ENCODE results near the gene DNAH2. TPM values are rescaled to one million over a fixed set of nuclear protein-coding genes. Genes with fewer than 3 reads are reported as not detected.
A peak's percentile ranks its signal among the peaks of the same experiment; 100 is the strongest.

DNAH2 gene
- total and polyA plus RNA-seq, 9 of the 15 experiments (the other 6 are each of a cell fraction or from before 2014, with no cell fraction given) = 0.03 TPM; not detected in 8

GRCh38 chr17:7842380-7843256 lies 125.1 kb downstream of the DNAH2 start (continued):
- TF ChIP-seq MAFK (IDR thresholded peaks at IDR 0.05; ENCODE audit: low read length) (peak; percentile 62; the same call in 1 of the 2 replicates), HES1 (IDR thresholded peaks at IDR 0.05; ENCODE audit: low read depth) (no peak), NR2C2 (CRISPR knock-in tag; IDR thresholded peaks at IDR 0.05) (no peak), NR2C2 (tag; IDR thresholded peaks at IDR 0.05) (no peak; the same call in 1 of the 2 replicates), GTF3C2 (IDR thresholded peaks at IDR 0.05; ENCODE audit: borderline replicate concordance, extremely low read depth, insufficient read length) (no peak), KLF16 (IDR thresholded peaks at IDR 0.05) (no peak), ELK3 (CRISPR knock-in tag; IDR thresholded peaks at IDR 0.05) (no peak), ZNF197 (CRISPR knock-in tag; IDR thresholded peaks at IDR 0.05; ENCODE audit: low read depth) (no peak), AFF1 (IDR thresholded peaks at IDR 0.05; ENCODE audit: low read depth in 1 of 2, partially characterized antibody in 2 of 2) (peak in 1 of 2 experiments; percentile 34), ZNF778 (CRISPR knock-in tag; IDR thresholded peaks at IDR 0.05) (no peak), ZBTB9 (CRISPR knock-in tag; IDR thresholded peaks at IDR 0.05) (no peak), ZNF561 (CRISPR knock-in tag; conservative IDR thresholded peaks at IDR 0.05) (no peak), NR3C1 (CRISPR knock-in tag; IDR thresholded peaks at IDR 0.05) (no peak), ATF1 (CRISPR knock-in tag; IDR thresholded peaks at IDR 0.05) (no peak), ATF1 (tag; IDR thresholded peaks at IDR 0.05) (no peak), CCAR2 (IDR thresholded peaks at IDR 0.05; ENCODE audit: low read depth, low read length) (no peak)

Measured in K562 (cell line).